HG03469 (cell line): ENCODE measurements around the gene RPL28.
"Not testable (repeated sequence)": the region's sequence is repeated elsewhere in the genome, so short reads cannot be mapped to it uniquely, and the experiment has no call there.

Experiments used
- ATAC-seq: cut with Tn5 transposase; IDR thresholded peaks from one replicate; pipeline ENCODE4 v1.9.1; 2021; ENCODE audit warnings: mild to moderate bottlenecking, moderate library complexity, moderate number of reproducible peaks; ENCODE audit not compliant: unreplicated experiment

RPL28 gene

DNA sequence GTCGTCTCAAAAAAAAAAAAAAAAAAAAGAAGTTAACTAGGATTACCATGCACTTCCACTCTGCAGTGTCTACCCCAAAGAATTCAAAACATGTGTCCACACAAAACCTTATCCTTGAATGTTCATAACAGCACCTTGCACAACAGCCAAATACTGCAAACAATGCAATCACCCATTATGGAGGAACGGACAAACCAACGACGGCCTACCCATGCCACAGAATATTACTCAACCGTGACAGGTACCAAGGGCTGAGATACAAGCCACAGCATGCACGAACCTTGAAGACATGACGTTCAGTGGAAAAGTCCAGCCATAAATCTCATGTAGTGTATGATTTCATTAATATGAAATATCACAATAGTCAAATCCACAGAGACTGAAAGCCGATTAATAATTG is 60.3 kb downstream of the RPL28 start:
- ATAC-seq, result no peak

- no peak for ATAC-seq
Observed at GRCh38 chr19:55447421-55448174, 61.9 kb downstream of the RPL28 start.

GRCh38 chr19:55448175-55448490 is 62.4 kb downstream of the RPL28 start:
- not testable (repeated sequence) for ATAC-seq

- no peak for ATAC-seq
Observed at GRCh38 chr19:55449469-55449868, 63.7 kb downstream of the RPL28 start.

DNA sequence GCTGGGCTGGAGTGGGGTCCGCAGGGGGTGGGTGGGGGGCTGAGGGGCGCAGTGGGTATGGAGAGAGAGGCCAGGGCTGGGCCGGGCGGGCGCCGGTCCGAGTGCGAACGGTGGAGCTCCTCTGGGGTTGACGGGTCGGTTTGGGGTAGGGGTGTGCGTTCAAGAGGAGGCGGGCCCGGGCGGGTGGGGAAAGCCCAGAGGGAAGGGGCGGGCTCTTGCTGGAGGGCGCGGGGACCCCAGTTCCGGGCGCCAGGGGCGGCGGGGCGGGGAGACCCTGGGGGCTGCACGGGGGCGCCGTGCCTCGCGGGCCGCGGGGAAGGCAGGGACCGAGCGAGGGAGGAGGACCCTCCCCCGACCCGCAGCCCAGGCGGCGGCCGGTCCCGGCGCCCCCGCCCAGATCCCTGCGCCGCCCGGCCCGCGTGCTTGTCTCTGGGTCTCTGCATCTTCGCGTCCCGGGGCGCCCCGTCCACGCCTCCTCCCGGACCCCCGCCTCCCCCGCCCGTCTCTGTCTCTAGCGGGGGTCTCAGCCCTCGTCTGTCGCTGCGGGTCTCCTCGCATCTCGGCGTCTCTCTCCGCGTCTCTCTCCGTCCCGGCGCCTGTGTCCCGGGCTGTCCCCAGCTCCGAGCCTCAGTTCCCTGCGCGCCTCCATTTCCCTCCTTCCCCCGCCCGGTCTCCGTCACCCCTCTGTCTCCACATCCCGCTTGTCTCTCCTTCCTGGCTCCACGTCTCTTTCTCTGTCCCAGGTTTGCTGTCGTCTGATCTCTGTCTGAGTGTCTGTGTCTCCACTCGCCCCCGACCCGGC is 65.6 kb downstream of the RPL28 start:
- no peak for ATAC-seq

DNA sequence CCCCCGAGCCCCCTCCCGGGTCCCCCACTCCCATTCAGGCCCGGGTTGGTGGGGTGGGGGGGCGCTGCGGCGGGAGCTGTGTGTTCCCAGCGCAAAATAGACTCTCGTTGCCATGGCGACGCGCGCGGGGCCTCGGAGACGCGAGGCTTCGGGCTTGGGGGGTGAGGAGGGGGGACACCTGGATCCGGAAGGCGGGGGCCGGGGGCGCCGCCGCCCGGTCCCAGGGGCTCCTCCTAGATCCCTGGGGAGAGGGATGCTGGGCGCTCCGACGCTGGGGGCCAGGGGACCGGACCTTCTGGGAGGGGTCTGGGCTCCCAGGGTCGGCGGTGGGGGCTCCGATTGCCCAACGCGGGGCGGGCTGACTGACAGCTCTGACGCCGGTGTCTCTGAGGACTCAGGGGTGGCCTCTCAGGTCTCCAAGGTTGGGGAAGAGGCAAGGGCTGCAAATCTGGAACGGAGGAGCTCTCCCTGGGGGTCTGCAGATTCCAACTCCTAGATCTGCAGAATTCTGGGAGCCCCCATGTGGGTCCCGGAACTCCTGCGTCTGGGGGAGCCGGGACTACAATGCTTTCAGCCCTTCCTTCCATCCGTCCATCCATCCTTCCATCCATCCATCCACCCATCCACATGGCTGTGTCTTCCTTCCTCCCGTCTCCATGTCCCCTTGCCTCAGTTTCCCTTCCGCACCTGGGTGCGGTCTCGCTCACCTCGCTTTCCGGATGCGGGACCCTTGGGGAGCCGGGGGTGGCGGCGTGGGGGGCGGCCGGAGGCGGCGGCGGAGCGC is 66.4 kb downstream of the RPL28 start:
- ATAC-seq, result no peak
